ENCODE measurements around the gene PHACTR4. TPM values are rescaled to one million over a fixed set of nuclear protein-coding genes. Genes with fewer than 3 reads are reported as not detected.
"Not testable (repeated sequence)": the region's sequence is repeated elsewhere in the genome, so short reads cannot be mapped to it uniquely, and the experiment has no call there.

The PHACTR4 gene
- polyA plus RNA-seq, 1 donor (not counting 4 experiments of a cell fraction or from before 2014, with no cell fraction given) = 12.2 TPM

DNA sequence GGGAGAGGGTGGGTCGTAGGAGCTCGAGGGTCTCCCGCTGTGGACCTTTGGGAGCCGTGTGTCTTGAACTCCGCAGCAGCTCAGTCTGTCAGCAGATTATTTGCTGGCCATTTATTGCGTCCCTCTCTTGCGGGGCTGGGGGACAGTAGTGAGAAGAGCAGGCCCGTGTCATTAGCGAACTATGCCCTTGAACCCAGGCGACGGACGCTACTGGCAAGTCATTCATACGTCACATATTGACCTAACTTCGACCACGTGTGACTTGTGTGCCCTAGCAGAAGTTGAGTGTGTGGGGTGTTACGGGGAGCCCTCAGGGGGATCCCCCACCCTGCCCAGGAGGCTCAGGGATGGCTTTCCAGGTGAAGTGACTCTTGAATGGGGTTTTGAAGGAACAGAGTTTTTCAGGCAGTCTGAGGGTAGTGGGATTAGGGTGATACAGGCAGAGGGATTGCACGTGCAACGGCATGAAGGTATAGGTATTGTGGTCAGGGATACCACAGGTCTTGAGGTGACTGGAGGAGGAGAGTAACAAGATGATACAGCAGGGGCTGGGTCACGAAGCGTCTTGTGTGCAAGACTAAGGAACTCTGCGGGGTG is 149.3 kb downstream of the PHACTR4 start:
- Histone ChIP-seq H3K27me3 (ENCODE audit: control insufficient read depth, extremely low read depth, insufficient read depth, low read length) (no peaks in the 10 kb centered on the region), H3K36me3 (ENCODE audit: control insufficient read depth in 2 of 2, extremely low read depth in 1 of 2, insufficient read depth in 2 of 2, low read length in 2 of 2) (peaks cover 2 to 11% of the 10 kb centered on the region in 2 experiments), H3K27ac (ENCODE audit: control insufficient read depth, insufficient read depth, low read length) (peak overlapping the region; percentile 88), H3K79me2 (ENCODE audit: control insufficient read depth, insufficient read depth, low read length) (peaks cover 47% of the 10 kb centered on the region), H3K9ac (ENCODE audit: control insufficient read depth, extremely low read depth, insufficient read depth, low read length) (peak overlapping the region; percentile 95), H3K4me1 (ENCODE audit: control insufficient read depth, extremely low read depth, insufficient read depth, low read length) (peaks cover 18% of the 10 kb centered on the region), H3K9me1 (ENCODE audit: control insufficient read depth, extremely low read depth, insufficient read depth, low read length) (no peaks in the 10 kb centered on the region), H3K4me3 (ENCODE audit: control insufficient read depth in 2 of 3, extremely low read depth in 1 of 3, insufficient read depth in 2 of 3, low read depth in 1 of 3, low read length in 3 of 3) (peak overlapping the region; percentile 64 to 76 (median 72)), H4K20me1 (ENCODE audit: control insufficient read depth, extremely low read depth, insufficient read depth, low read length) (no peaks in the 10 kb centered on the region), H3K9me3 (ENCODE audit: control insufficient read depth, low read depth, low read length) (no peaks in the 10 kb centered on the region), H2AFZ (ENCODE audit: control insufficient read depth, low read length) (peak overlapping the region; percentile 44), H3K4me2 (ENCODE audit: control insufficient read depth, extremely low read depth, insufficient read depth, low read depth, low read length) (peak overlapping the region; percentile 89)
- DNase-seq (ENCODE audit: low read depth, low spot score) (no peak), FAIRE-seq (peak; percentile 13)
- dilution Hi-C loops (cut with MboI; ENCODE audit: extremely low pct_ligation_motif_present, low sequenced_read_pairs) = no loop called here
- no peak for TF ChIP-seq EZH2 (IDR thresholded peaks at IDR 0.05; ENCODE audit: low read length)
- TF ChIP-seq, protein P1, sequence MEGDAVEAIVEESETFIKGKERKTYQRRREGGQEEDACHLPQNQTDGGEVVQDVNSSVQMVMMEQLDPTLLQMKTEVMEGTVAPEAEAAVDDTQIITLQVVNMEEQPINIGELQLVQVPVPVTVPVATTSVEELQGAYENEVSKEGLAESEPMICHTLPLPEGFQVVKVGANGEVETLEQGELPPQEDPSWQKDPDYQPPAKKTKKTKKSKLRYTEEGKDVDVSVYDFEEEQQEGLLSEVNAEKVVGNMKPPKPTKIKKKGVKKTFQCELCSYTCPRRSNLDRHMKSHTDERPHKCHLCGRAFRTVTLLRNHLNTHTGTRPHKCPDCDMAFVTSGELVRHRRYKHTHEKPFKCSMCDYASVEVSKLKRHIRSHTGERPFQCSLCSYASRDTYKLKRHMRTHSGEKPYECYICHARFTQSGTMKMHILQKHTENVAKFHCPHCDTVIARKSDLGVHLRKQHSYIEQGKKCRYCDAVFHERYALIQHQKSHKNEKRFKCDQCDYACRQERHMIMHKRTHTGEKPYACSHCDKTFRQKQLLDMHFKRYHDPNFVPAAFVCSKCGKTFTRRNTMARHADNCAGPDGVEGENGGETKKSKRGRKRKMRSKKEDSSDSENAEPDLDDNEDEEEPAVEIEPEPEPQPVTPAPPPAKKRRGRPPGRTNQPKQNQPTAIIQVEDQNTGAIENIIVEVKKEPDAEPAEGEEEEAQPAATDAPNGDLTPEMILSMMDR (optimal IDR thresholded peaks at IDR 0.05 in 1 of 3, IDR thresholded peaks at IDR 0.05 in 1 of 3, conservative IDR thresholded peaks at IDR 0.05 in 1 of 3; ENCODE audit: extremely low read depth in 1 of 3, insufficient read depth in 2 of 3, low read length in 3 of 3) = no peak

DNA sequence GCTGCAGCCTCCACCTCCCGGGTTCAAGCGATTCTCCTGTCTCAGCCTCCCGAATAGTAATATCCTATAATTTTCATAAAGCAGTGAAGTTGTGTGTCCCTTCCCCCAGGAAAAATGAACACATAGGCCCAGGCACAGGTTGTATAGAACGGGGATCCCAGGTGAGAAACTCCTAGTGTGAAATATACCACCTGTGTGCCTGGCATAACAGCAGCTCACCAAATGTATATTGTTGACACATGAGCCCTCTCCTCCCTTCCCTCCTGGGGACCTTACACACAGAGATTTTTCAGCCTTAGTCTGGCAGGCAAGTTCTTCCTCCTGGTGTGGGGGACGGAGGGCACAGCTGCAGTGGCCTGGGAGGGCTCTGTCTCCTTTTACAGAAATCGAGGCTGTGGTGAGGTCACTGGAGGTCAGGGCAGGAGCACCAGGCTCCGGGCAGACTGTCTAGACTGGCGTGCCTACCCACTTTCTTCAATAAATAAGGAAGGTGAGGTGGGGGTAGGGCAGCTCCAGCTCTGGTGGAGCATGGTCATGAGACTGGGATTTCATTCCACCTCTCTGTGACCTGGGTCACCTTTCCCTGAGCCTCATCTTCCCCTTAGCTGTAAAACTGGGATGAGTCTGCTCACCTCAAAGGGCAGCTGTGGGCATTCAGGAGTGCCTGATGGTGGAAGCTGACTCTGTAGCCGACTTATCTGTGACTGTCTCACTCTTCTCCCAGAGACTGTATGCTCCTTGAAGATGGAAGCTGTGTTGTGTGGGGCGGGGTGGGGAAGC is 150.6 kb downstream of the PHACTR4 start:
- no peak overlapping the region for H3K9ac ChIP-seq (ENCODE audit: control insufficient read depth, extremely low read depth, insufficient read depth, low read length)
- FAIRE-seq = no peak

DNA sequence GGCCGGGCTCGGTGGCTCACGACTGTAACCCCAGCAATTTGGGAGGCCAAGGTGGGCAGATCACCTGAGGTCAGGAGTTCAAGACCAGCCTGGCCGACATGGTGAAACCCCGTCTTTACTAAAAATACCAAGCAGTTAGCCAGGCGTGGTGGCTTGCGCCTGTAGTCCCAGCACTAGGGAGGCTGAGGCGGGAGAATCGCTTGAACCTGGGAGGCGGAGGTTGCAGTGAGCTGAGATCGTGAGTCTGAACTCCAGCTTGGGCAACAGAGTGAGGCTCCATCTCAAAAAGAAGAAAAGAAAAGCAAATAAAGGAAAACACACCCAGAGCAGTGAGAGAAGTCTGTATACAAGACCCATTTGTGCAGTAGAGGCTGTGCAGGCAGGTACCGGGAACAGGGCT is 151.3 kb downstream of the PHACTR4 start:
- H3K4me2 ChIP-seq (ENCODE audit: control insufficient read depth, extremely low read depth, insufficient read depth, low read depth, low read length) = not testable (repeated sequence)

More for the DNA sequence above, 150.6 kb downstream of the PHACTR4 start:
- DNase-seq (ENCODE audit: low read depth, low spot score) = no peak
- Histone ChIP-seq H2AFZ (ENCODE audit: control insufficient read depth, low read length) (no peak overlapping the region), H3K4me1 (ENCODE audit: control insufficient read depth, extremely low read depth, insufficient read depth, low read length) (peaks cover 18% of the 10 kb centered on the region), H3K79me2 (ENCODE audit: control insufficient read depth, insufficient read depth, low read length) (peaks cover 60% of the 10 kb centered on the region), H3K36me3 (ENCODE audit: control insufficient read depth in 2 of 2, extremely low read depth in 1 of 2, insufficient read depth in 2 of 2, low read length in 2 of 2) (peaks cover 2 to 11% of the 10 kb centered on the region in 2 experiments), H3K9me3 (ENCODE audit: control insufficient read depth, low read depth, low read length) (no peaks in the 10 kb centered on the region), H3K4me3 (ENCODE audit: control insufficient read depth in 2 of 3, extremely low read depth in 1 of 3, insufficient read depth in 2 of 3, low read depth in 1 of 3, low read length in 3 of 3) (no peak overlapping the region), H3K9me1 (ENCODE audit: control insufficient read depth, extremely low read depth, insufficient read depth, low read length) (no peaks in the 10 kb centered on the region), H3K27ac (ENCODE audit: control insufficient read depth, insufficient read depth, low read length) (no peak overlapping the region), H4K20me1 (ENCODE audit: control insufficient read depth, extremely low read depth, insufficient read depth, low read length) (no peaks in the 10 kb centered on the region), H3K27me3 (ENCODE audit: control insufficient read depth, extremely low read depth, insufficient read depth, low read length) (no peaks in the 10 kb centered on the region), H3K4me2 (ENCODE audit: control insufficient read depth, extremely low read depth, insufficient read depth, low read depth, low read length) (peak overlapping the region; percentile 37)
- TF ChIP-seq EZH2 (IDR thresholded peaks at IDR 0.05; ENCODE audit: low read length) = no peak
- TF ChIP-seq, protein P1 (optimal IDR thresholded peaks at IDR 0.05 in 1 of 3, IDR thresholded peaks at IDR 0.05 in 1 of 3, conservative IDR thresholded peaks at IDR 0.05 in 1 of 3; ENCODE audit: extremely low read depth in 1 of 3, insufficient read depth in 2 of 3, low read length in 3 of 3) = no peak
- dilution Hi-C loops (cut with MboI; ENCODE audit: extremely low pct_ligation_motif_present, low sequenced_read_pairs) = no loop called here

More for the DNA sequence above, 151.3 kb downstream of the PHACTR4 start:
- H3K27ac ChIP-seq (ENCODE audit: control insufficient read depth, insufficient read depth, low read length); H3K4me3 ChIP-seq (ENCODE audit: control insufficient read depth in 2 of 3, extremely low read depth in 1 of 3, insufficient read depth in 2 of 3, low read depth in 1 of 3, low read length in 3 of 3); H3K9ac ChIP-seq (ENCODE audit: control insufficient read depth, extremely low read depth, insufficient read depth, low read length); H4K20me1 ChIP-seq (ENCODE audit: control insufficient read depth, extremely low read depth, insufficient read depth, low read length); H3K9me3 ChIP-seq (ENCODE audit: control insufficient read depth, low read depth, low read length); H3K9me1 ChIP-seq (ENCODE audit: control insufficient read depth, extremely low read depth, insufficient read depth, low read length); DNase-seq (ENCODE audit: low read depth, low spot score); H3K27me3 ChIP-seq (ENCODE audit: control insufficient read depth, extremely low read depth, insufficient read depth, low read length); dilution Hi-C loops (cut with MboI; ENCODE audit: extremely low pct_ligation_motif_present, low sequenced_read_pairs); FAIRE-seq; H2AFZ ChIP-seq (ENCODE audit: control insufficient read depth, low read length): not testable (repeated sequence)
- Histone ChIP-seq H3K79me2 (ENCODE audit: control insufficient read depth, insufficient read depth, low read length) (peaks cover 67% of the 10 kb centered on the region), H3K36me3 (ENCODE audit: control insufficient read depth in 2 of 2, extremely low read depth in 1 of 2, insufficient read depth in 2 of 2, low read length in 2 of 2) (peaks cover 2 to 14% of the 10 kb centered on the region in 2 experiments), H3K4me1 (ENCODE audit: control insufficient read depth, extremely low read depth, insufficient read depth, low read length) (peaks cover 20% of the 10 kb centered on the region)

All from keratinocyte (primary cell).